ENCODE data around the gene SP1. TPM values are rescaled to one million over a fixed set of nuclear protein-coding genes. Genes with fewer than 3 reads are reported as not detected.

SP1 gene
- total and polyA plus RNA-seq, 9 of the 15 experiments (the other 6 are each of a cell fraction or from before 2014, with no cell fraction given) = 8.0 to 65.5 (median 41.6) TPM

- TF ChIP-seq ELF4 (CRISPR knock-in tag; IDR thresholded peaks at IDR 0.05) = no peak
- no peak for TF ChIP-seq POLR2AphosphoS2 (IDR thresholded peaks at IDR 0.05; ENCODE audit: low read length)
- TF ChIP-seq CHAMP1 (IDR thresholded peaks at IDR 0.05) = no peak
- TF ChIP-seq NFE2 (IDR thresholded peaks at IDR 0.05; ENCODE audit: low read depth) = no peak
- TF ChIP-seq YY1 (IDR thresholded peaks at IDR 0.05; ENCODE audit: borderline replicate concordance in 1 of 3, control insufficient read depth in 1 of 3, extremely low read depth in 1 of 3, insufficient read depth in 3 of 3, insufficient read length in 1 of 3, insufficient replicate concordance in 2 of 3, low read depth in 1 of 3, low read length in 2 of 3) = no peak
- peak; percentile 47 for TF ChIP-seq TAL1 (IDR thresholded peaks at IDR 0.05)
- no peak for TF ChIP-seq PRPF4 (IDR thresholded peaks at IDR 0.05; ENCODE audit: insufficient read depth, low read depth, low read length, poor library complexity, severe bottlenecking)
- TF ChIP-seq RHOXF2B (CRISPR knock-in tag; conservative IDR thresholded peaks at IDR 0.05) = no peak
- TF ChIP-seq ZNF24 (IDR thresholded peaks at IDR 0.05) = no peak; the same call in 1 of the 2 replicates
- no peak for TF ChIP-seq ZNF699 (CRISPR knock-in tag; IDR thresholded peaks at IDR 0.05; ENCODE audit: insufficient replicate concordance)
- TF ChIP-seq ZNF512 (tag; IDR thresholded peaks at IDR 0.05) = no peak
- TF ChIP-seq, protein P1, sequence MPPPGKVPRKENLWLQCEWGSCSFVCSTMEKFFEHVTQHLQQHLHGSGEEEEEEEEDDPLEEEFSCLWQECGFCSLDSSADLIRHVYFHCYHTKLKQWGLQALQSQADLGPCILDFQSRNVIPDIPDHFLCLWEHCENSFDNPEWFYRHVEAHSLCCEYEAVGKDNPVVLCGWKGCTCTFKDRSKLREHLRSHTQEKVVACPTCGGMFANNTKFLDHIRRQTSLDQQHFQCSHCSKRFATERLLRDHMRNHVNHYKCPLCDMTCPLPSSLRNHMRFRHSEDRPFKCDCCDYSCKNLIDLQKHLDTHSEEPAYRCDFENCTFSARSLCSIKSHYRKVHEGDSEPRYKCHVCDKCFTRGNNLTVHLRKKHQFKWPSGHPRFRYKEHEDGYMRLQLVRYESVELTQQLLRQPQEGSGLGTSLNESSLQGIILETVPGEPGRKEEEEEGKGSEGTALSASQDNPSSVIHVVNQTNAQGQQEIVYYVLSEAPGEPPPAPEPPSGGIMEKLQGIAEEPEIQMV (tag; conservative IDR thresholded peaks at IDR 0.05; ENCODE audit: low read depth) = no peak
- TF ChIP-seq PBX2 (CRISPR knock-in tag; IDR thresholded peaks at IDR 0.05; ENCODE audit: low read depth) = no peak
- no peak for TF ChIP-seq PBX2 (tag; conservative IDR thresholded peaks at IDR 0.05; ENCODE audit: low read depth)
- TF ChIP-seq THRA (IDR thresholded peaks at IDR 0.05) = no peak
- 0 out of 4 replicates have a peak, but pooled peaks of 1 of the 2 experiments have one; percentile 31 for TF ChIP-seq FOXK2 (conservative IDR thresholded peaks at IDR 0.05 in 1 of 2, IDR thresholded peaks at IDR 0.05 in 1 of 2; ENCODE audit: low read depth in 2 of 2)
- no peak for TF ChIP-seq MAFK (IDR thresholded peaks at IDR 0.05; ENCODE audit: low read length)
Observed at GRCh38 chr12:53365245-53365904, 14.6 kb upstream of the SP1 start (continued).
